ENCODE measurements around the gene NUDT12. TPM values are rescaled to one million over a fixed set of nuclear protein-coding genes. Genes with fewer than 3 reads are reported as not detected.
A peak's percentile ranks its signal among the peaks of the same experiment; 100 is the strongest.

The NUDT12 gene
- total and polyA plus RNA-seq, 2 of the 13 experiments (the other 11 are each of a cell fraction or from before 2014, with no cell fraction given): 2.3 to 5.4 TPM

- TF ChIP-seq ZNF44 (CRISPR knock-in tag; IDR thresholded peaks at IDR 0.05) (no peak), SKI (IDR thresholded peaks at IDR 0.05; ENCODE audit: partially characterized antibody) (no peak), ZNF839 (CRISPR knock-in tag; IDR thresholded peaks at IDR 0.05; ENCODE audit: borderline replicate concordance) (no peak), ARID3A (IDR thresholded peaks at IDR 0.05; ENCODE audit: low read depth, low read length) (no peak), ZSCAN31 (CRISPR knock-in tag; IDR thresholded peaks at IDR 0.05; ENCODE audit: low read depth) (no peak), ZNF580 (CRISPR knock-in tag; IDR thresholded peaks at IDR 0.05; ENCODE audit: borderline replicate concordance, low read depth) (no peak), ELF1 (CRISPR knock-in tag; IDR thresholded peaks at IDR 0.05) (0 out of 2 replicates have a peak, but pooled peaks have one; percentile 17), TEAD3 (CRISPR knock-in tag; optimal IDR thresholded peaks at IDR 0.05; ENCODE audit: borderline replicate concordance) (no peak), ZNF251 (CRISPR knock-in tag; IDR thresholded peaks at IDR 0.05) (no peak), POLR2AphosphoS5 (IDR thresholded peaks at IDR 0.05; ENCODE audit: low read depth, low read length) (peak; percentile 73), WIZ (CRISPR knock-in tag; IDR thresholded peaks at IDR 0.05) (peak; percentile 67; the same call in 1 of the 2 replicates), ZNF263 (CRISPR knock-in tag; IDR thresholded peaks at IDR 0.05) (peak; percentile 56; the same call in 1 of the 2 replicates), ZSCAN5A (CRISPR knock-in tag; IDR thresholded peaks at IDR 0.05; ENCODE audit: borderline replicate concordance) (no peak), ZNF768 (CRISPR knock-in tag; IDR thresholded peaks at IDR 0.05) (peak; percentile 33; the same call in 1 of the 2 replicates), CSRNP1 (CRISPR knock-in tag; IDR thresholded peaks at IDR 0.05) (no peak), ZNF781 (CRISPR knock-in tag; IDR thresholded peaks at IDR 0.05; ENCODE audit: borderline replicate concordance, not compliant biosample characterization) (no peak), HNRNPK (IDR thresholded peaks at IDR 0.05; ENCODE audit: low read depth, low read length, poor library complexity, severe bottlenecking) (no peak), ZNF564 (CRISPR knock-in tag; IDR thresholded peaks at IDR 0.05) (no peak), ZBTB49 (CRISPR knock-in tag; IDR thresholded peaks at IDR 0.05; ENCODE audit: borderline replicate concordance) (no peak)
- TF ChIP-seq, protein P1, sequence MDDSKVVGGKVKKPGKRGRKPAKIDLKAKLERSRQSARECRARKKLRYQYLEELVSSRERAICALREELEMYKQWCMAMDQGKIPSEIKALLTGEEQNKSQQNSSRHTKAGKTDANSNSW (CRISPR knock-in tag; IDR thresholded peaks at IDR 0.05; ENCODE audit: borderline replicate concordance): no peak
- TF ChIP-seq, protein P2, sequence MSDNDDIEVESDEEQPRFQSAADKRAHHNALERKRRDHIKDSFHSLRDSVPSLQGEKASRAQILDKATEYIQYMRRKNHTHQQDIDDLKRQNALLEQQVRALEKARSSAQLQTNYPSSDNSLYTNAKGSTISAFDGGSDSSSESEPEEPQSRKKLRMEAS (IDR thresholded peaks at IDR 0.05): peak; percentile 45; the same call in 1 of the 2 replicates
Observed at GRCh38 chr5:103562453-103563157, at the start of gene NUDT12 (continued).
